Measurements from ENCODE around the gene MLXIPL. TPM values are rescaled to one million over a fixed set of nuclear protein-coding genes. Genes with fewer than 3 reads are reported as not detected.

Gene MLXIPL
- total and polyA plus RNA-seq, 2 of the 8 experiments (the other 6 are each of a cell fraction or from before 2014, with no cell fraction given), result 9.4 to 10.6 TPM

DNA sequence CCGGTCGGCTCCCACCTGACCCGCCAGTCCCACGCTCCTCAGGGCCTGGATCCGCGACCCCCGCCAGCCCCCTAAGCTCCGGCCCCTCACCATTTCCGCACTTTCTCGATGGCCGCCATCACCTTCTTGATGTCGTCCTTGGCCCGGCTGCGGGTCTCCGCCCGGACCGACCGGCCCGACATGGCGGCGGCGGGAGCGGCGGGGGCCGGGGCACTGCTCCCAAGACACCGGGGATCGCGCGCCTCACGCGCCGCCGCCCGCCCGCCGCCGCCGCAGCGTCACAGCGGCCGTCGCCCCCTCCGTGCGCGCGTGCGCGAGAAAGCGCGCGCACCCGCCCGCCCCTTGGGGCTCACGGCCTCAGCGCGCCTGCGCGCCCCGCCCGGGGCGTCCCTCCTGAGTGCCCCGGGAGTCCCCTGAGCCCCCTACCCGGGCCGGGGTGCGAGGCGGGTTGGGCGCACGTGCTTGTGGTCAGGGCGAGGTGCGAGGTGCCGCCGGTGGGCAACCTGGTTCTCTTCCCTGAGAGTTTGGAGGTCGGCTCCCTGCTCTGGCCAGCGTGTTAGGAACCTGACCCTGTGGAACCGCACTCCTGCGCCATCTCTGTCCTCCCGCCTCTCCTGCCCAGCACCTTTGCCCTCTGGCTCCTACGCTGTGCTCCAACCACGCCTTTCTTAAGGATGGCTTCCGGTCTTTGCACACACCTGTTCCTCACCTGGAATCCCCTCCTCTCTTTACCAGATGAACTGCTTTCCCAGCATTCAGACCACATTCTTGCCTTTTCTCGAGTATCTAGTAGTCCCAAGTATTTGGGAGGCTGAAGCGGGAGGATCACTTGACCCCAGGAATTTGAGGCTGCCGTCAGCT lies 66.7 kb downstream of the MLXIPL start, which contains the start of gene BCL7B (continued):
- peak; percentile 82 to 84 for TF ChIP-seq POLR2A (IDR thresholded peaks at IDR 0.05; ENCODE audit: control extremely low read depth in 1 of 2, low read depth in 2 of 2, low read length in 2 of 2)
- peak; percentile 70 for TF ChIP-seq ASH2L (IDR thresholded peaks at IDR 0.05; ENCODE audit: low read length)
- TF ChIP-seq BCL11A (IDR thresholded peaks at IDR 0.05; ENCODE audit: low read depth in 2 of 2, low read length in 2 of 2), result no peak
- no peak for TF ChIP-seq BRCA1 (IDR thresholded peaks at IDR 0.05; ENCODE audit: low read depth, low read length)
- no peak for TF ChIP-seq SP1 (IDR thresholded peaks at IDR 0.05; ENCODE audit: low read depth, low read length)
- no peak for TF ChIP-seq RFX5 (IDR thresholded peaks at IDR 0.05; ENCODE audit: borderline replicate concordance, low read depth, low read length)
- TF ChIP-seq, protein P1, sequence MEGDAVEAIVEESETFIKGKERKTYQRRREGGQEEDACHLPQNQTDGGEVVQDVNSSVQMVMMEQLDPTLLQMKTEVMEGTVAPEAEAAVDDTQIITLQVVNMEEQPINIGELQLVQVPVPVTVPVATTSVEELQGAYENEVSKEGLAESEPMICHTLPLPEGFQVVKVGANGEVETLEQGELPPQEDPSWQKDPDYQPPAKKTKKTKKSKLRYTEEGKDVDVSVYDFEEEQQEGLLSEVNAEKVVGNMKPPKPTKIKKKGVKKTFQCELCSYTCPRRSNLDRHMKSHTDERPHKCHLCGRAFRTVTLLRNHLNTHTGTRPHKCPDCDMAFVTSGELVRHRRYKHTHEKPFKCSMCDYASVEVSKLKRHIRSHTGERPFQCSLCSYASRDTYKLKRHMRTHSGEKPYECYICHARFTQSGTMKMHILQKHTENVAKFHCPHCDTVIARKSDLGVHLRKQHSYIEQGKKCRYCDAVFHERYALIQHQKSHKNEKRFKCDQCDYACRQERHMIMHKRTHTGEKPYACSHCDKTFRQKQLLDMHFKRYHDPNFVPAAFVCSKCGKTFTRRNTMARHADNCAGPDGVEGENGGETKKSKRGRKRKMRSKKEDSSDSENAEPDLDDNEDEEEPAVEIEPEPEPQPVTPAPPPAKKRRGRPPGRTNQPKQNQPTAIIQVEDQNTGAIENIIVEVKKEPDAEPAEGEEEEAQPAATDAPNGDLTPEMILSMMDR (IDR thresholded peaks at IDR 0.05; ENCODE audit: control extremely low read depth in 1 of 3, insufficient read depth in 1 of 3, low read depth in 1 of 3, low read length in 3 of 3), result no peak
- TF ChIP-seq YY1 (IDR thresholded peaks at IDR 0.05; ENCODE audit: low read depth, low read length), result peak; percentile 69; the same call in 1 of the 2 replicates
- TF ChIP-seq EZH2 (IDR thresholded peaks at IDR 0.05; ENCODE audit: low read depth, low read length, severe bottlenecking), result no peak
- TF ChIP-seq TBP (IDR thresholded peaks at IDR 0.05; ENCODE audit: low read depth, low read length), result no peak
- TF ChIP-seq TAF1 (IDR thresholded peaks at IDR 0.05; ENCODE audit: low read depth, low read length), result peak; percentile 62
- no peak for TF ChIP-seq KDM5A (IDR thresholded peaks at IDR 0.05; ENCODE audit: low read length)
- peak; percentile 93 for TF ChIP-seq POLR2AphosphoS5 (IDR thresholded peaks at IDR 0.05; ENCODE audit: low read depth, low read length)
- no peak for TF ChIP-seq RXRA (IDR thresholded peaks at IDR 0.05; ENCODE audit: insufficient read depth, low read depth, low read length)
- TF ChIP-seq RNF2 (IDR thresholded peaks at IDR 0.05; ENCODE audit: borderline replicate concordance, low read depth, low read length, missing control alignments, poor library complexity, severe bottlenecking), result peak; percentile 47
- no peak for TF ChIP-seq EGR1 (IDR thresholded peaks at IDR 0.05; ENCODE audit: borderline replicate concordance, low read depth, low read length)
- no peak for TF ChIP-seq ATF3 (IDR thresholded peaks at IDR 0.05; ENCODE audit: insufficient read depth, low read depth, low read length)
- TF ChIP-seq SAP30 (IDR thresholded peaks at IDR 0.05; ENCODE audit: insufficient read depth, insufficient replicate concordance, low read length), result no peak
- TF ChIP-seq E2F6 (IDR thresholded peaks at IDR 0.05), result peak; percentile 99
- no peak for TF ChIP-seq CBX8 (IDR thresholded peaks at IDR 0.05; ENCODE audit: borderline replicate concordance, low read depth, low read length)
